Measurements from ENCODE around the gene C1orf21.

C1orf21 gene

GRCh38 chr1:184359909-184360308 lies 26.9 kb upstream of the C1orf21 start:
- H3K4me1 ChIP-seq = peaks cover 0 to 25% (median 0%) of the 10 kb centered on the region in 10 experiments; a peak in 4 of 20 replicates
- H3K27me3 ChIP-seq = no peaks in the 10 kb centered on the region
- no peak overlapping the region for H3K4me3 ChIP-seq
- H3K4me2 ChIP-seq = peak overlapping the region in 3 of 11 experiments; percentile 3 to 48 (median 48); a peak in 5 of 22 replicates
- no peak overlapping the region for H3K27ac ChIP-seq
- no peak overlapping the region for H3K9ac ChIP-seq
- no peak for TF ChIP-seq Cebpa-rat (IDR thresholded peaks at IDR 0.05)
- H3K9me3 ChIP-seq (replicated peaks in 1 of 11) = peaks cover 0 to 11% (median 0%) of the 10 kb centered on the region in 11 experiments; a peak in 5 of 22 replicates
- no peaks in the 10 kb centered on the region for H4K20me1 ChIP-seq
- H3K36me3 ChIP-seq = no peaks in the 10 kb centered on the region

- Histone ChIP-seq H3K9me3 (replicated peaks in 1 of 11) (peaks cover 0 to 11% (median 0%) of the 10 kb centered on the region in 11 experiments; a peak in 5 of 22 replicates), H3K27ac (no peak overlapping the region), H3K27me3 (no peaks in the 10 kb centered on the region), H3K4me1 (peaks cover 0 to 25% (median 0%) of the 10 kb centered on the region in 10 experiments; a peak in 4 of 20 replicates), H3K36me3 (no peaks in the 10 kb centered on the region), H4K20me1 (no peaks in the 10 kb centered on the region), H3K4me2 (no peak overlapping the region), H3K9ac (no peak overlapping the region), H3K4me3 (no peak overlapping the region)
- no peak for TF ChIP-seq Cebpa-rat (IDR thresholded peaks at IDR 0.05)
Measured at GRCh38 chr1:184362876-184363275, 24.0 kb upstream of the C1orf21 start.

- Histone ChIP-seq H3K27me3 (no peaks in the 10 kb centered on the region), H4K20me1 (no peaks in the 10 kb centered on the region), H3K9ac (no peak overlapping the region), H3K4me3 (no peak overlapping the region), H3K36me3 (no peaks in the 10 kb centered on the region), H3K4me2 (no peak overlapping the region), H3K4me1 (peaks cover 0 to 11% (median 0%) of the 10 kb centered on the region in 10 experiments; a peak in 4 of 20 replicates), H3K9me3 (replicated peaks in 1 of 11) (peaks cover 0 to 11% (median 0%) of the 10 kb centered on the region in 11 experiments; a peak in 5 of 22 replicates), H3K27ac (no peak overlapping the region)
- no peak for TF ChIP-seq Cebpa-rat (IDR thresholded peaks at IDR 0.05)
Measured at GRCh38 chr1:184365699-184366098, 21.1 kb upstream of the C1orf21 start.

GRCh38 chr1:184366997-184367396 lies 19.8 kb upstream of the C1orf21 start:
- no peak overlapping the region for H3K4me3 ChIP-seq
- no peak for TF ChIP-seq Cebpa-rat (IDR thresholded peaks at IDR 0.05)
- H3K27ac ChIP-seq = no peak overlapping the region
- no peak overlapping the region for H3K9ac ChIP-seq
- no peaks in the 10 kb centered on the region for H3K36me3 ChIP-seq
- H4K20me1 ChIP-seq = no peaks in the 10 kb centered on the region
- H3K4me1 ChIP-seq = peaks cover 0 to 11% (median 0%) of the 10 kb centered on the region in 10 experiments; a peak in 4 of 20 replicates
- H3K4me2 ChIP-seq = no peak overlapping the region
- H3K27me3 ChIP-seq = no peaks in the 10 kb centered on the region
- H3K9me3 ChIP-seq (replicated peaks in 1 of 11) = peaks cover 0 to 11% (median 0%) of the 10 kb centered on the region in 11 experiments; a peak in 5 of 22 replicates

- no peaks in the 10 kb centered on the region for H4K20me1 ChIP-seq
- no peaks in the 10 kb centered on the region for H3K36me3 ChIP-seq
- TF ChIP-seq Cebpa-rat (IDR thresholded peaks at IDR 0.05) = no peak
Measured at GRCh38 chr1:184367427-184368038, 19.3 kb upstream of the C1orf21 start.

GRCh38 chr1:184368354-184368753 lies 18.5 kb upstream of the C1orf21 start:
- H3K36me3 ChIP-seq = no peaks in the 10 kb centered on the region
- no peak overlapping the region for H3K9ac ChIP-seq
- H3K4me2 ChIP-seq = no peak overlapping the region
- H3K27ac ChIP-seq = no peak overlapping the region
- H3K27me3 ChIP-seq = no peaks in the 10 kb centered on the region
- peaks cover 0 to 4% (median 0%) of the 10 kb centered on the region in 10 experiments; a peak in 4 of 20 replicates for H3K4me1 ChIP-seq
- H3K9me3 ChIP-seq (replicated peaks in 1 of 11) = peaks cover 0 to 6% (median 0%) of the 10 kb centered on the region in 11 experiments; a peak in 5 of 22 replicates
- TF ChIP-seq Cebpa-rat (IDR thresholded peaks at IDR 0.05) = no peak
- no peak overlapping the region for H3K4me3 ChIP-seq
- H4K20me1 ChIP-seq = no peaks in the 10 kb centered on the region

More at GRCh38 chr1:184367427-184368038, 19.3 kb upstream of the C1orf21 start:
- no peak overlapping the region for H3K4me3 ChIP-seq
- no peak overlapping the region for H3K27ac ChIP-seq
- no peak overlapping the region for H3K4me2 ChIP-seq
- no peaks in the 10 kb centered on the region for H3K27me3 ChIP-seq
- H3K9ac ChIP-seq = no peak overlapping the region
- H3K9me3 ChIP-seq (replicated peaks in 1 of 11) = peaks cover 0 to 11% (median 0%) of the 10 kb centered on the region in 11 experiments; a peak in 5 of 22 replicates
- H3K4me1 ChIP-seq = peaks cover 0 to 11% (median 0%) of the 10 kb centered on the region in 10 experiments; a peak in 4 of 20 replicates

GRCh38 chr1:184370850-184371249 lies 16.0 kb upstream of the C1orf21 start:
- no peak overlapping the region for H3K4me3 ChIP-seq
- no peaks in the 10 kb centered on the region for H4K20me1 ChIP-seq
- no peaks in the 10 kb centered on the region for H3K36me3 ChIP-seq
- no peak overlapping the region for H3K27ac ChIP-seq
- no peak overlapping the region for H3K4me2 ChIP-seq
- no peaks in the 10 kb centered on the region for H3K4me1 ChIP-seq
- H3K9ac ChIP-seq = no peak overlapping the region
- TF ChIP-seq Cebpa-rat (IDR thresholded peaks at IDR 0.05) = no peak
- no peaks in the 10 kb centered on the region for H3K27me3 ChIP-seq
- H3K9me3 ChIP-seq (replicated peaks in 1 of 11) = no peaks in the 10 kb centered on the region

- H3K4me1 ChIP-seq = no peaks in the 10 kb centered on the region
- no peak for TF ChIP-seq Cebpa-rat (IDR thresholded peaks at IDR 0.05)
- no peaks in the 10 kb centered on the region for H3K9me3 ChIP-seq (replicated peaks in 1 of 11)
- no peaks in the 10 kb centered on the region for H3K27me3 ChIP-seq
- H3K27ac ChIP-seq = no peak overlapping the region
- H3K36me3 ChIP-seq = no peaks in the 10 kb centered on the region
- no peak overlapping the region for H3K4me2 ChIP-seq
- no peak overlapping the region for H3K4me3 ChIP-seq
- H4K20me1 ChIP-seq = no peaks in the 10 kb centered on the region
- no peak overlapping the region for H3K9ac ChIP-seq
Measured at GRCh38 chr1:184373155-184373554, 13.7 kb upstream of the C1orf21 start.

GRCh38 chr1:184376369-184376768 lies 10.5 kb upstream of the C1orf21 start:
- Histone ChIP-seq H3K4me3 (no peak overlapping the region), H3K27ac (no peak overlapping the region)
- TF ChIP-seq Cebpa-rat (IDR thresholded peaks at IDR 0.05) = no peak

More at GRCh38 chr1:184376369-184376768, 10.5 kb upstream of the C1orf21 start:
- no peaks in the 10 kb centered on the region for H3K36me3 ChIP-seq
- no peaks in the 10 kb centered on the region for H3K27me3 ChIP-seq
- no peaks in the 10 kb centered on the region for H4K20me1 ChIP-seq
- no peak overlapping the region for H3K9ac ChIP-seq
- no peaks in the 10 kb centered on the region for H3K9me3 ChIP-seq (replicated peaks in 1 of 11)
- peaks cover 0 to 18% (median 9%) of the 10 kb centered on the region in 10 experiments; a peak in 10 of 20 replicates for H3K4me1 ChIP-seq
- H3K4me2 ChIP-seq = no peak overlapping the region

Measured in BLaER1 treated with 17β-estradiol and CSF1 and Interleukin-3, amounts not matched to agents 10 nM and 100 nM (cell line).